H1 (cell line): ENCODE measurements around the gene KCNJ5. TPM values are rescaled to one million over a fixed set of nuclear protein-coding genes. Genes with fewer than 3 reads are reported as not detected.

ENCODE experiments used
- CBX8 ChIP-seq: fragments of 300-800, 300-1000 bp; sonication (generic); IDR thresholded peaks from 2 replicates; pipeline ENCODE4 v1.7.1; 2016; ENCODE audit warnings: low read depth, low read length, borderline replicate concordance
- CEBPB ChIP-seq: IDR thresholded peaks from 2 replicates; pipeline ENCODE4 v1.6.1; 2012; ENCODE audit warnings: low read depth, low read length
- FOSL1 ChIP-seq: IDR thresholded peaks from 2 replicates; pipeline ENCODE4 v1.6.1; 2011; ENCODE audit warnings: mild to moderate bottlenecking, low read depth, low read length, moderate library complexity; ENCODE audit not compliant: insufficient read depth
- KDM1A ChIP-seq: fragments of 200-600, 300-600 bp; sonication (generic); IDR thresholded peaks from 2 replicates; pipeline ENCODE4 v1.7.1; 2016; ENCODE audit warnings: mild to moderate bottlenecking, low read length, borderline replicate concordance
- MAFK ChIP-seq: IDR thresholded peaks from 2 replicates; pipeline ENCODE4 v1.6.1; 2012; ENCODE audit warnings: low read depth, mild to moderate bottlenecking, improper control_type of control experiment, low read length
- SIN3A ChIP-seq, 2 experiments: IDR thresholded peaks in 1 of 2; conservative IDR thresholded peaks in 1 of 2; 2 replicates each; pipeline ENCODE4 v1.6.1; 2011 to 2012; ENCODE audit warnings: low read length in 2 of 2, improper control_type of control experiment in 1 of 2, low read depth in 1 of 2, mild to moderate bottlenecking in 1 of 2
- polyA plus RNA-seq, 7 experiments: library from polyadenylated mRNA; depleted of rRNA in 3 of 7; stranded (reverse) in 5 of 7; unstranded in 2 of 7; fragments of >200 nt in 5 of 7; fragments of 200-250 nt in 2 of 7; gene quantifications; 1 replicate in 5 of 7; 2 replicates in 1 of 7; 4 replicates in 1 of 7; pipeline versions ENCODE4 v1.2.1 to v1.2.3, GENCODE V29; 2011 to 2013; ENCODE audit warnings: missing spikeins in 2 of 7, mixed read lengths in 2 of 7
- total RNA-seq: library from RNA; stranded (reverse); fragmentation: NEBNext Ultra II Directional; extraction: Animal tissue kit (Norgen Biotek cat#: 25700); gene quantifications from 2 replicates; pipeline ENCODE4 v1.2.1, GENCODE V29; 2021
- TF ChIP-seq, protein P1 (sequence below): fragments of 300-600 bp; sonication (generic); IDR thresholded peaks from 2 replicates; pipeline ENCODE4 v1.7.1; 2012; ENCODE audit warnings: low read length, moderate library complexity, mild to moderate bottlenecking, inconsistent platforms; ENCODE audit not compliant: insufficient replicate concordance
- TF ChIP-seq, protein P2 (sequence below): IDR thresholded peaks from 2 replicates; pipeline ENCODE4 v1.6.1; 2011; ENCODE audit warnings: low read length, improper control_type of control experiment

KCNJ5 gene
- total and polyA plus RNA-seq, 2 of the 8 experiments (the other 6 are each of a cell fraction or from before 2014, with no cell fraction given): 0.05 TPM; not detected in 1

DNA sequence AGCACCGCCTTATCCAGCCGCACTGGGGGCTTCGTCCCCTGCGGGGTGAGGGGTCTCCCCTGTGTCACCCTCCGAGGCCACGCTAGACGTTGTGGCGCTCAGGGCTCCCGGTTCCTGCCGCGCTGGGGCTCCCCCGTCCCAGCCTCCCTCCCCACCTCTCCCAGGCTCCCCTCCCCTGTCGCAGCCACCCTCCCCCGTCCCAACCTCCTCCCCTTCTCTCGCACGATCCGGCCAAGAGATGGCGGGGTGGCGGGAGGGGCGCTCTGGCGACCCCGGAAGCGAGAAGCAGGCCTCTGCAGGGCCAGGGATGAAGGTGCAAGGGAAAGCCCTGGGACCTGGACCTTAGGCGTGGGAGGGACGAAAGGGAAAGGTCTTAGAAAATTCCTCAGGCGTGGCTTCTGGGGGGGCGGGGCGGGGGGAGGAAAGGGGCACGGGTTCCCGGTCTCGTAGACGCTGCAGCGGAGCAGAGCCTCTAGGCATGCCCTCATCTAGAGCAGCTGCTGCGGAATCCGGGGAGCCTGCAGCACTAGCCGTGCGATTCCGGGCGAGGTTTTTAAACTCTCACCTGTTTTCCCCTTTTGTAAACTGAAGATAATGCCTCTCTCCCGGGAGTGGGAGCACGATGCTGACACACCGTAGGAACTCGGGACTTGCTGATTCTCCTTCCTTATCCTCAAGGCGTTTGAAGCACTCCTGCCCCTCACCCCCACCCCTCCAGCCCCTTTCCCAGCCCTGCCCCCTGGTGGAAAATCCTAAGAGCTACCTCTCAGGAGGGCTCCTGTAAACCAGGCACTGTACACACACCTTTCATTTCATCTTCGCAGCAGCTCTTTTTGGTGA, 14.4 kb downstream of the KCNJ5 start (continued):
- TF ChIP-seq, protein P1, sequence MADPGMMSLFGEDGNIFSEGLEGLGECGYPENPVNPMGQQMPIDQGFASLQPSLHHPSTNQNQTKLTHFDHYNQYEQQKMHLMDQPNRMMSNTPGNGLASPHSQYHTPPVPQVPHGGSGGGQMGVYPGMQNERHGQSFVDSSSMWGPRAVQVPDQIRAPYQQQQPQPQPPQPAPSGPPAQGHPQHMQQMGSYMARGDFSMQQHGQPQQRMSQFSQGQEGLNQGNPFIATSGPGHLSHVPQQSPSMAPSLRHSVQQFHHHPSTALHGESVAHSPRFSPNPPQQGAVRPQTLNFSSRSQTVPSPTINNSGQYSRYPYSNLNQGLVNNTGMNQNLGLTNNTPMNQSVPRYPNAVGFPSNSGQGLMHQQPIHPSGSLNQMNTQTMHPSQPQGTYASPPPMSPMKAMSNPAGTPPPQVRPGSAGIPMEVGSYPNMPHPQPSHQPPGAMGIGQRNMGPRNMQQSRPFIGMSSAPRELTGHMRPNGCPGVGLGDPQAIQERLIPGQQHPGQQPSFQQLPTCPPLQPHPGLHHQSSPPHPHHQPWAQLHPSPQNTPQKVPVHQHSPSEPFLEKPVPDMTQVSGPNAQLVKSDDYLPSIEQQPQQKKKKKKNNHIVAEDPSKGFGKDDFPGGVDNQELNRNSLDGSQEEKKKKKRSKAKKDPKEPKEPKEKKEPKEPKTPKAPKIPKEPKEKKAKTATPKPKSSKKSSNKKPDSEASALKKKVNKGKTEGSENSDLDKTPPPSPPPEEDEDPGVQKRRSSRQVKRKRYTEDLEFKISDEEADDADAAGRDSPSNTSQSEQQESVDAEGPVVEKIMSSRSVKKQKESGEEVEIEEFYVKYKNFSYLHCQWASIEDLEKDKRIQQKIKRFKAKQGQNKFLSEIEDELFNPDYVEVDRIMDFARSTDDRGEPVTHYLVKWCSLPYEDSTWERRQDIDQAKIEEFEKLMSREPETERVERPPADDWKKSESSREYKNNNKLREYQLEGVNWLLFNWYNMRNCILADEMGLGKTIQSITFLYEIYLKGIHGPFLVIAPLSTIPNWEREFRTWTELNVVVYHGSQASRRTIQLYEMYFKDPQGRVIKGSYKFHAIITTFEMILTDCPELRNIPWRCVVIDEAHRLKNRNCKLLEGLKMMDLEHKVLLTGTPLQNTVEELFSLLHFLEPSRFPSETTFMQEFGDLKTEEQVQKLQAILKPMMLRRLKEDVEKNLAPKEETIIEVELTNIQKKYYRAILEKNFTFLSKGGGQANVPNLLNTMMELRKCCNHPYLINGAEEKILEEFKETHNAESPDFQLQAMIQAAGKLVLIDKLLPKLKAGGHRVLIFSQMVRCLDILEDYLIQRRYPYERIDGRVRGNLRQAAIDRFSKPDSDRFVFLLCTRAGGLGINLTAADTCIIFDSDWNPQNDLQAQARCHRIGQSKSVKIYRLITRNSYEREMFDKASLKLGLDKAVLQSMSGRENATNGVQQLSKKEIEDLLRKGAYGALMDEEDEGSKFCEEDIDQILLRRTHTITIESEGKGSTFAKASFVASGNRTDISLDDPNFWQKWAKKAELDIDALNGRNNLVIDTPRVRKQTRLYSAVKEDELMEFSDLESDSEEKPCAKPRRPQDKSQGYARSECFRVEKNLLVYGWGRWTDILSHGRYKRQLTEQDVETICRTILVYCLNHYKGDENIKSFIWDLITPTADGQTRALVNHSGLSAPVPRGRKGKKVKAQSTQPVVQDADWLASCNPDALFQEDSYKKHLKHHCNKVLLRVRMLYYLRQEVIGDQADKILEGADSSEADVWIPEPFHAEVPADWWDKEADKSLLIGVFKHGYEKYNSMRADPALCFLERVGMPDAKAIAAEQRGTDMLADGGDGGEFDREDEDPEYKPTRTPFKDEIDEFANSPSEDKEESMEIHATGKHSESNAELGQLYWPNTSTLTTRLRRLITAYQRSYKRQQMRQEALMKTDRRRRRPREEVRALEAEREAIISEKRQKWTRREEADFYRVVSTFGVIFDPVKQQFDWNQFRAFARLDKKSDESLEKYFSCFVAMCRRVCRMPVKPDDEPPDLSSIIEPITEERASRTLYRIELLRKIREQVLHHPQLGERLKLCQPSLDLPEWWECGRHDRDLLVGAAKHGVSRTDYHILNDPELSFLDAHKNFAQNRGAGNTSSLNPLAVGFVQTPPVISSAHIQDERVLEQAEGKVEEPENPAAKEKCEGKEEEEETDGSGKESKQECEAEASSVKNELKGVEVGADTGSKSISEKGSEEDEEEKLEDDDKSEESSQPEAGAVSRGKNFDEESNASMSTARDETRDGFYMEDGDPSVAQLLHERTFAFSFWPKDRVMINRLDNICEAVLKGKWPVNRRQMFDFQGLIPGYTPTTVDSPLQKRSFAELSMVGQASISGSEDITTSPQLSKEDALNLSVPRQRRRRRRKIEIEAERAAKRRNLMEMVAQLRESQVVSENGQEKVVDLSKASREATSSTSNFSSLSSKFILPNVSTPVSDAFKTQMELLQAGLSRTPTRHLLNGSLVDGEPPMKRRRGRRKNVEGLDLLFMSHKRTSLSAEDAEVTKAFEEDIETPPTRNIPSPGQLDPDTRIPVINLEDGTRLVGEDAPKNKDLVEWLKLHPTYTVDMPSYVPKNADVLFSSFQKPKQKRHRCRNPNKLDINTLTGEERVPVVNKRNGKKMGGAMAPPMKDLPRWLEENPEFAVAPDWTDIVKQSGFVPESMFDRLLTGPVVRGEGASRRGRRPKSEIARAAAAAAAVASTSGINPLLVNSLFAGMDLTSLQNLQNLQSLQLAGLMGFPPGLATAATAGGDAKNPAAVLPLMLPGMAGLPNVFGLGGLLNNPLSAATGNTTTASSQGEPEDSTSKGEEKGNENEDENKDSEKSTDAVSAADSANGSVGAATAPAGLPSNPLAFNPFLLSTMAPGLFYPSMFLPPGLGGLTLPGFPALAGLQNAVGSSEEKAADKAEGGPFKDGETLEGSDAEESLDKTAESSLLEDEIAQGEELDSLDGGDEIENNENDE: no peak
- TF ChIP-seq CBX8 (no peak), KDM1A (no peak), SIN3A (conservative IDR thresholded peaks at IDR 0.05 in 1 of 2, IDR thresholded peaks at IDR 0.05 in 1 of 2; ENCODE audit: low read depth in 1 of 2, low read length in 2 of 2) (no peak), CEBPB (no peak), FOSL1 (no peak), MAFK (no peak)
- TF ChIP-seq, protein P2, sequence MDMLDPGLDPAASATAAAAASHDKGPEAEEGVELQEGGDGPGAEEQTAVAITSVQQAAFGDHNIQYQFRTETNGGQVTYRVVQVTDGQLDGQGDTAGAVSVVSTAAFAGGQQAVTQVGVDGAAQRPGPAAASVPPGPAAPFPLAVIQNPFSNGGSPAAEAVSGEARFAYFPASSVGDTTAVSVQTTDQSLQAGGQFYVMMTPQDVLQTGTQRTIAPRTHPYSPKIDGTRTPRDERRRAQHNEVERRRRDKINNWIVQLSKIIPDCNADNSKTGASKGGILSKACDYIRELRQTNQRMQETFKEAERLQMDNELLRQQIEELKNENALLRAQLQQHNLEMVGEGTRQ: no peak
